Hepatocyte (in vitro differentiated cells): Measurements from ENCODE around the gene RGR.

Source experiments
- EZH2 ChIP-seq: fragments of 200-600 bp; sonication (generic); IDR thresholded peaks from 2 replicates; pipeline ENCODE4 v1.6.1; 2016; ENCODE audit warnings: antibody characterized with exemption, mild to moderate bottlenecking, borderline replicate concordance
- EZH2phosphoT487 ChIP-seq: fragments of 200-600 bp; sonication (generic); IDR thresholded peaks from one replicate; pipeline ENCODE4 v1.6.1; 2018; ENCODE audit warnings: antibody characterized with exemption, mild to moderate bottlenecking, low read depth, moderate library complexity; ENCODE audit not compliant: unreplicated experiment, severe bottlenecking
- TF ChIP-seq, protein P1 (sequence below): fragments of 200-600 bp; sonication (generic); IDR thresholded peaks from 2 replicates; pipeline ENCODE4 v1.5.1; 2016; ENCODE audit warnings: antibody characterized with exemption, mild to moderate bottlenecking; ENCODE audit not compliant: poor library complexity

DNA sequence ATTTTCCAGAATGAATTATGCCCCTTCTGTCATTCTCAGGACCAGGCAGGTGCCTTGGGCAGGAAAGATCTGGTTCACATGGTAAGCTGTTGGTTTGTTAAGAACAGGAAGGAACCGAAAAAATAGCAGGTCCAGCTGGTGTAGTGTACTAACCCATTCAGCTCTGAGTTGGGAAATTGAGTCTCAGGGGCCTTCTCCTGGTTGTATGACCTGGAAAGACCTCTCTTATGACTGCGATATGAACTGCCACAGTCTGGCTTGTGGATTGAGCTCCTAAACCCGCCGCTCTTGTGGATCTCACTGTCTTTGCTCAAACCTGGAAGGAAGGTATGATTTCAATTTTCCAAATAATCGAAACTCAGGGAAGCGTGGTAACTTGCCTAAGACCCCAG is 8.1 kb upstream of the RGR start:
- TF ChIP-seq, protein P1, sequence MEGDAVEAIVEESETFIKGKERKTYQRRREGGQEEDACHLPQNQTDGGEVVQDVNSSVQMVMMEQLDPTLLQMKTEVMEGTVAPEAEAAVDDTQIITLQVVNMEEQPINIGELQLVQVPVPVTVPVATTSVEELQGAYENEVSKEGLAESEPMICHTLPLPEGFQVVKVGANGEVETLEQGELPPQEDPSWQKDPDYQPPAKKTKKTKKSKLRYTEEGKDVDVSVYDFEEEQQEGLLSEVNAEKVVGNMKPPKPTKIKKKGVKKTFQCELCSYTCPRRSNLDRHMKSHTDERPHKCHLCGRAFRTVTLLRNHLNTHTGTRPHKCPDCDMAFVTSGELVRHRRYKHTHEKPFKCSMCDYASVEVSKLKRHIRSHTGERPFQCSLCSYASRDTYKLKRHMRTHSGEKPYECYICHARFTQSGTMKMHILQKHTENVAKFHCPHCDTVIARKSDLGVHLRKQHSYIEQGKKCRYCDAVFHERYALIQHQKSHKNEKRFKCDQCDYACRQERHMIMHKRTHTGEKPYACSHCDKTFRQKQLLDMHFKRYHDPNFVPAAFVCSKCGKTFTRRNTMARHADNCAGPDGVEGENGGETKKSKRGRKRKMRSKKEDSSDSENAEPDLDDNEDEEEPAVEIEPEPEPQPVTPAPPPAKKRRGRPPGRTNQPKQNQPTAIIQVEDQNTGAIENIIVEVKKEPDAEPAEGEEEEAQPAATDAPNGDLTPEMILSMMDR: no peak
- TF ChIP-seq EZH2 (no peak), EZH2phosphoT487 (no peak)
